Gastrocnemius medialis (tissue), 4 donors: ENCODE data around the gene SUGP2.

Experiments
- CTCF ChIP-seq, 5 experiments: fragments of 450-650 bp in 3 of 5; fragments of 200-600 bp in 2 of 5; sonication (generic) in 2 of 5; IDR thresholded peaks in 4 of 5; conservative IDR thresholded peaks in 1 of 5; 1 replicate in 4 of 5; 2 replicates in 1 of 5; pipeline ENCODE4 v1.5.1; 2016 to 2019; ENCODE audit warnings: antibody characterized with exemption in 5 of 5, mild to moderate bottlenecking in 3 of 5, moderate library complexity in 3 of 5
- POLR2A ChIP-seq, 2 donors: fragments of 450-650 bp; IDR thresholded peaks; one replicate each; pipeline ENCODE4 v1.6.1; 2017; ENCODE audit warnings: antibody characterized with exemption in 2 of 2, mild to moderate bottlenecking in 2 of 2, moderate library complexity in 2 of 2

GRCh38 chr19:19064098-19064722 lies 30.9 kb upstream of the SUGP2 start:
- TF ChIP-seq CTCF (IDR thresholded peaks at IDR 0.05 in 4 of 5, conservative IDR thresholded peaks at IDR 0.05 in 1 of 5): peak in 4 of 5 experiments; percentile 17 to 61 (median 26)
- no peak for TF ChIP-seq POLR2A (IDR thresholded peaks at IDR 0.05)
